Measurements from ENCODE around the gene BACE2. TPM values are rescaled to one million over a fixed set of nuclear protein-coding genes. Genes with fewer than 3 reads are reported as not detected.
"Not testable (repeated sequence)": the region's sequence is repeated elsewhere in the genome, so short reads cannot be mapped to it uniquely, and the experiment has no call there.

Gene BACE2
- total RNA-seq, 2 donors from 2014 or later, result 1.1 TPM

- H3K36me3 Mint-ChIP-seq (ENCODE audit: insufficient read depth in 2 of 2); H3K27me3 Mint-ChIP-seq (ENCODE audit: low read depth); H3K9me3 Mint-ChIP-seq; ATAC-seq (replicated peaks in 1 of 2); DNase-seq; H3K4me3 Mint-ChIP-seq; H3K4me1 Mint-ChIP-seq (ENCODE audit: low read depth); H3K27ac Mint-ChIP-seq: not testable (repeated sequence)
Measured at GRCh38 chr21:41198647-41199046, 30.7 kb downstream of the BACE2 start.

DNA sequence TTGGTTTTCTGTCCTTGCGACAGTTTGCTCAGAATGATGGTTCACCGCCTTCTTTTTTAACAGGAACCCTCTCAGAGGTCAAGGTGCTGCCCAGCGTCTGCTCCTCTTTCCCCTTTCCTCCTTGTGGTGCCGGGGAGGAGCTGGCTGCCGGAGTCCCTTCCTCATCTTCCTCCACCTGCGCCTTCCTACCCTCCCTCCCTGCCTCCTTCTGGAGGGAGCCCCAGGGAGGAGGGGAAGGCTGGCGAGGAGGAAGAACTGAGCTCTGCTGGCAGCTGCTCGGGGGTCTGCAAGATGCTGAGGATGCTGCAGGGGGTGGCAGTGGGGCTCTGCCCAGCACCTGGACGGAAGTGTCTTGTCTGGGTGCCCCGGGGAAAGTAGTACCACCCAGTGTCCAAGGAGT is 31.2 kb downstream of the BACE2 start:
- no peak overlapping the region for H3K4me3 Mint-ChIP-seq
- no peaks in the 10 kb centered on the region for H3K4me1 Mint-ChIP-seq (ENCODE audit: low read depth)
- DNase-seq (no peak), ATAC-seq (replicated peaks in 1 of 2) (no peak)
- no peaks in the 10 kb centered on the region for H3K27me3 Mint-ChIP-seq (ENCODE audit: low read depth)
- no peak overlapping the region for H3K27ac Mint-ChIP-seq
- no peaks in the 10 kb centered on the region for H3K36me3 Mint-ChIP-seq (ENCODE audit: insufficient read depth in 2 of 2)
- H3K9me3 Mint-ChIP-seq, result no peaks in the 10 kb centered on the region

DNA sequence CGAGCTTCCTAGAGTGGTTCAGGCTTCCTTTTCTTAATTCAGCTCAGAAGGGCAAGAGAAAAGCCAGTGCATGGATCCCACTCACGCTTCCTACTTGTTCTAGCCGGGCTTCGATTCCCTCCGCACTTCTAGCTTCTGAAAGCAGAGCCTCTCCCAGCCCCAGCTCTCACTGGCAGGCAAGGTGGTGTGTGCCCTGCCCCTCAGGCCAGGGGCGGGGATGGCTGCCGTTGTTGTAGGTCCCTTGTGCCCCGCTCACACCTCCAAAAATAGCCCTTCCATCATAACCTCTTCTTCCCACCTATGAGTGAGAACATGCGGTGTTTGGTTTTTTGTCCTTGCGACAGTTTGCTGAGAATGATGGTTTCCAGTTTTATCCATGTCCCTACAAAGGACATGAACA is 31.6 kb downstream of the BACE2 start:
- no peaks in the 10 kb centered on the region for H3K36me3 Mint-ChIP-seq (ENCODE audit: insufficient read depth in 2 of 2)
- H3K4me1 Mint-ChIP-seq (ENCODE audit: low read depth), result no peaks in the 10 kb centered on the region
- no peak overlapping the region for H3K27ac Mint-ChIP-seq
- ATAC-seq (replicated peaks in 1 of 2) (no peak), DNase-seq (no peak)
- H3K9me3 Mint-ChIP-seq, result no peaks in the 10 kb centered on the region
- H3K27me3 Mint-ChIP-seq (ENCODE audit: low read depth), result no peaks in the 10 kb centered on the region
- H3K4me3 Mint-ChIP-seq, result no peak overlapping the region

DNA sequence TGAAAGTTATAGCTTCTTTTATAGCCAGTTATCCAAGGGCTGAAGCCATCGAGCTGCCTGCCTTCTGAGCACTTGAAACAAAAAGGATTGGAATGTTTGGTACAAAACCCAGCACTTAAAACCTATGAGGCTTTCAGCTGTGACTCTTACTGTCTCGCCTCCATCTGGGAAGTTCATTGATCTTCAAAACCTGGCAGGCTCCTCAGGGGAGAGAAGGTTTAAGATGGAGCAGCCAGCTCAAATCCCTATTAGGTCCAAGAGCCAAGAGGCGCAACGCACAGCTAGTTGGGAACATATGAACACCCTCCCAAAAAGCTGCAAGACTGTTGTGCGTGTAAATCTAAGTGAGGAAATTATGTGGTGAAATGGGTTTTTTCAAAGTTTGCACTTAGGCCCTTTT is 33.4 kb downstream of the BACE2 start:
- Mint-ChIP-seq H3K4me1 (ENCODE audit: low read depth) (no peaks in the 10 kb centered on the region), H3K4me3 (no peak overlapping the region), H3K27me3 (ENCODE audit: low read depth) (no peaks in the 10 kb centered on the region), H3K36me3 (ENCODE audit: insufficient read depth in 2 of 2) (no peaks in the 10 kb centered on the region), H3K27ac (no peak overlapping the region), H3K9me3 (no peaks in the 10 kb centered on the region)
- ATAC-seq (replicated peaks in 1 of 2) (no peak), DNase-seq (no peak)

DNA sequence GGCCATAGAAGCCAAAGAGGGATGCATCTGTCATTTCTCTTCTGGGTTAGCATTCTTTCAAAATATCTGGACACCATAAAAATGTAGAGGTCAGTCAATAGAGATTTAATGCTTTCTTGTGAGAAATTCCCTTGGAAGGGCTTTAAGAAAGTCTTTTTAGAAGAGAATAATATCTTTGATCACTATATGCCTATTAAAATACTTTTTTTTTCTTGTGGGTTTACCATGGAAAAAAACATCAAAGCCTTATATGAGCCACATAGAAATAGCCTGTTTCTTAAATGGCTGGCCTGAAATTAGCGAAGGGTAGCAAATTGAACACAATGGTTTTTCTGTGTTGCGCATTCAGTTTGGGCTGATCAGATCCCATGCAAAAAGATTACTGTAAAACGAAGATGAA is 36.8 kb downstream of the BACE2 start:
- no peaks in the 10 kb centered on the region for H3K4me1 Mint-ChIP-seq (ENCODE audit: low read depth)
- no peak for DNase-seq
- no peaks in the 10 kb centered on the region for H3K9me3 Mint-ChIP-seq
- no peak for ATAC-seq (replicated peaks in 1 of 2)
- H3K36me3 Mint-ChIP-seq (ENCODE audit: insufficient read depth in 2 of 2), result no peaks in the 10 kb centered on the region
- no peak overlapping the region for H3K27ac Mint-ChIP-seq
- no peak overlapping the region for H3K4me3 Mint-ChIP-seq
- H3K27me3 Mint-ChIP-seq (ENCODE audit: low read depth), result no peaks in the 10 kb centered on the region

DNA sequence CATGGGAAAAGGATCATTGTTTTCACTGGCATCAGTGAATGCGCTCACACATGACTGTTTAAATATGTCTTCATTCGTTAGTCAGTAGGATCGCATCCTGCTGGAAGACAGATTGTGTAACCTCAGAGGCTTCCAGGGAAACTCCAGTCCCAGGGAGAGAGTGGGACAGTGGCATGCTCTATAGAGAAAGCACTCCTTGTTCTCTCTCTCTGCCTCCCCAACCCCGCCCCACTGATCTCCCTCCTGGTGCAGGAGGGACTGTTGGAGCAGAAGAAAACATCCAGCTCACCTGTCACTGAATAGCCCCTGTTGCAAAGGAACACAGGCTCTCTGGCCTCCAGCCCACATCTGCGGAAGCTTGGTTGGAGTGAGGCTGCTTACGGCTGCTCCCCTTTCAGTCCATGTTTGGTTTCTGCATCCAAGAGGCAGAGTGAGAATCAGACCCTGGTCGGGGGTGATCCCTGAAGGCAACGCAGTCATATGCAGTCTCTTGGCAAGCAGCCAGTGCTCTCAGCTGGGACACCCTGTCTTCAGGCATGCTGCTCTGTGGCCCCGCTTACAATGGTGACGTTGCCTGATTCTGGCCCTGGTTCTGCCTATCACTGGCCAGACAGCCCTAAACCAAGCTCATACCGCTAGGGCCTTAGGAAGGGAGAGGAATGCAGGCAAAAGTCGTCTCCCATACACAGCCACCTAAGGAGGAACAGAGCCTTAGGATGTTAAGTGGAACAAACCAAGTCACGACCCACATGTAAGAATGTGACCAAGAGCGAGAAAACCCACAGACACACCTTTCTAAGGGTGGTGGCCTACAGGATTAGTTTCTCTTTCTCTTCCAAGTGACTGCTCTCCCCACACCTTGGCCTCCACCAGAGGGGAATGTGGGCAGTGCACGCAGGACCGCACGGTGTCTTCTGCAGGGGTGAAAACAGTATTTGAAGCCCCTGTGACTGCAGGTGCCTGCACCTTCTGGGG is 39.7 kb downstream of the BACE2 start:
- Mint-ChIP-seq H3K36me3 (ENCODE audit: insufficient read depth in 2 of 2) (no peaks in the 10 kb centered on the region), H3K27me3 (ENCODE audit: low read depth) (peaks cover under 1% of the 10 kb centered on the region), H3K4me3 (no peak overlapping the region), H3K9me3 (no peaks in the 10 kb centered on the region), H3K27ac (no peak overlapping the region), H3K4me1 (ENCODE audit: low read depth) (no peaks in the 10 kb centered on the region)
- no peak for ATAC-seq (replicated peaks in 1 of 2)
- DNase-seq, result no peak

DNA sequence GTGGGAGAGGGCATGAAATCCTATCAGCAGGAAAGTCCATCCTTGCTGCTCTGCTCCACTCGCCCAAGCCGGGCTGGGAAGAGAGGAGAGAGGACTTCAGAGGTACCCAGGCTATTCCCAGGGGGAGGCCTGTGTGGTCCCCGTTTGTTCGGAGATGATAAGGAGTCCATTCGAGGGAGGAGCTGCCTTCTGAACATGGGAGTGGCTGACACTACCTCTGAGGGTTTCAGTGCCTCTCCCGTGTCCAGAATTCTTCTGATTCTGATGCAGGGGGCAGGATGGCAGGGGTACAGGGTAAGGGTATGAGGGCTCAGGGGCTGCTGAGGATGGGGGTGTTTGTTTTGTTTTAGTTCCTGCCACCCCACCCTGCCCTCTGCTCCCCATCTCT is 40.4 kb downstream of the BACE2 start:
- Mint-ChIP-seq H3K36me3 (ENCODE audit: insufficient read depth in 2 of 2) (no peaks in the 10 kb centered on the region), H3K27me3 (ENCODE audit: low read depth) (peaks cover 7% of the 10 kb centered on the region), H3K4me3 (no peak overlapping the region), H3K4me1 (ENCODE audit: low read depth) (no peaks in the 10 kb centered on the region), H3K9me3 (no peaks in the 10 kb centered on the region), H3K27ac (no peak overlapping the region)
- DNase-seq, result no peak
- ATAC-seq (replicated peaks in 1 of 2), result no peak

DNA sequence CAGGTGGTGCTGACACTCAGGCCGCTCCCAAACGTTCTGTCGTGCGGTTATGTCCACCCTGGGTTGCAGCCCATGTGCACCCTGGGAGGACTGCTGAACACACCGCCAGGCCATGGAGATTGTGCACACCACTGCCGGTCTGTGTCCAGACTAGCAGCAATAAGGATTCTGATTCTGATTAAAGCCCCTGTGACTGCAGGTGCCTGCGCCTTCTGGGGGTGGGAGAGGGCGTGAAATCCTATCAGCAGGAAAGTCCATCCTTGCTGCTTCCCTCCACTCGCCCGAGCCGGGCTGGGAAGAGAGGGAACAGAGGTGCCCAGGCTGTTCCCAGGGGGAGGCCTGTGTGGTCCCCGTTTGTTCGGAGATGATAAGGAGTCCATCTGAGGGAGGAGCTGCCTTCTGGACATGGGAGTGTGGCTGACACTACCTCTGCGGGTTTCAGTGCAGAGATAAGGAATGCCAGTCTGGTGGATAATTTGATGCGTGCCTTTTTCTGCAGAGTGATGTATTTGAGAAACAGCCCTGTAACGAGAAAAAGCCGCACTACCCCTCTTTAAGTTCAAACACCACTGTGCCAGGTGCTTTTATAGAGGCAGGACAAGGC is 41.2 kb downstream of the BACE2 start:
- peaks cover 7% of the 10 kb centered on the region for H3K27me3 Mint-ChIP-seq (ENCODE audit: low read depth)
- no peaks in the 10 kb centered on the region for H3K36me3 Mint-ChIP-seq (ENCODE audit: insufficient read depth in 2 of 2)
- H3K4me3 Mint-ChIP-seq, result no peak overlapping the region
- no peaks in the 10 kb centered on the region for H3K9me3 Mint-ChIP-seq
- no peak for ATAC-seq (replicated peaks in 1 of 2)
- H3K27ac Mint-ChIP-seq, result no peak overlapping the region
- H3K4me1 Mint-ChIP-seq (ENCODE audit: low read depth), result no peaks in the 10 kb centered on the region
- DNase-seq, result no peak

- no peak overlapping the region for H3K27ac Mint-ChIP-seq
- DNase-seq, result no peak
Measured at GRCh38 chr21:41210426-41211059, 42.6 kb downstream of the BACE2 start.

DNA sequence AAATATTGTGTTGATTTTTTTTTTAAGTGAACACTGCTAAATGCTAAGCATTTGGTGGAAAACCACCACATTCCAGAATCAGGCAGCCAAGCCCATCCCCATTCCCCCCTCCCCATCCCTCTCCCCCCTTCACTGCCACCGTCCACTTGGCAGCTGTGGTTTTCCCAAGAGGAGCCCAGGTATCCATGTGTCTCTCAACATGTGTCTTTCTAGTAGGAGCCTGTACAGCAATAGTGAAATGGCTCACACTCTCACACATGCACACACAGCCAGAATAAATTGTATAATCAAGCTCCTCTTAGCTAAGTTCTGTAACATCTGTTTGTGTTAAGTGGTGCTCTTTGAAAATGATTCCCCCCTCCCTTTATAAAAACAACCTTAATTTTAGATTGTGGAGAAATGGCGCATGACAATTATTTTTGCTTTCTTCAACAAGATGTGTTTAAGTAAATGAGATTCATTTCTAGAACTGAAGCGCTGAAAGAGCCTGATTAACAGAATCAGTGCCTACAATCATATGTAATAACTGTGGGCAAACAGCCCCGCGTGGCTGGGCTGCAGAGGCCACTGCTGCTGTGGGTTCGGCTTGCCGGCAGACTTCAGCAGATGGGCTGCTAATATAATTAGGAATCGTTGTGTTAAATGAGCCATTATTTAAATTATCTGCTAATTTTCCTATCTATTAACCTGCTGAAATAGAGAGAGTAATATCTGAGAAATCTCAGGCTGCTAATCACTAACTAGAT is 43.3 kb downstream of the BACE2 start:
- no peaks in the 10 kb centered on the region for H3K9me3 Mint-ChIP-seq
- H3K27ac Mint-ChIP-seq, result no peak overlapping the region

More at GRCh38 chr21:41210426-41211059, 42.6 kb downstream of the BACE2 start:
- H3K36me3 Mint-ChIP-seq (ENCODE audit: insufficient read depth in 2 of 2), result no peaks in the 10 kb centered on the region
- H3K9me3 Mint-ChIP-seq, result no peaks in the 10 kb centered on the region
- ATAC-seq (replicated peaks in 1 of 2), result no peak
- H3K4me3 Mint-ChIP-seq, result no peak overlapping the region
- H3K27me3 Mint-ChIP-seq (ENCODE audit: low read depth), result peaks cover 19% of the 10 kb centered on the region
- no peaks in the 10 kb centered on the region for H3K4me1 Mint-ChIP-seq (ENCODE audit: low read depth)

DNA sequence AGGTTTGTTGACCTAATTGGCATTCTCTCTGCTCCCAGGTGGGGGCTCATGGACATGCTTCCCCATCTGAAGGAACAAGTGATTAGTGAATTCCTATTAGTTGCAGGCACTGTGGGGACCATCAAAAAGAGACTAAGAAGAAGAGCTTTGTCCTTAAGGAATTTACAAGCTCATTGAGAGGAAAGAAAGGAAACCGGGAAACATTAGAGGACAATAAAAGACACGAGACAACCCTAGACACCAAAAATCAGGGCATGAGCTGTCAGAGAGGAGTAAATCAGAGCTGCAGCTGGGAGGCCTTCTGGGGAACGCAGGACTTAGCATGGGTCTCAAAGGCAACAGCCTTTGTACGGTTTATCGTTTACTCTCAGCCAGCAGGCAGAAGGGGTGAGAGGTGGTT is 45.1 kb downstream of the BACE2 start:
- no peak overlapping the region for H3K4me3 Mint-ChIP-seq
- no peak for ATAC-seq (replicated peaks in 1 of 2)
- DNase-seq, result no peak
- H3K36me3 Mint-ChIP-seq (ENCODE audit: insufficient read depth in 2 of 2), result no peaks in the 10 kb centered on the region
- H3K9me3 Mint-ChIP-seq, result no peaks in the 10 kb centered on the region
- peaks cover 28% of the 10 kb centered on the region for H3K27me3 Mint-ChIP-seq (ENCODE audit: low read depth)
- no peak overlapping the region for H3K27ac Mint-ChIP-seq
- H3K4me1 Mint-ChIP-seq (ENCODE audit: low read depth), result no peaks in the 10 kb centered on the region

More for the DNA sequence above, 43.3 kb downstream of the BACE2 start:
- Mint-ChIP-seq H3K27me3 (ENCODE audit: low read depth) (peaks cover 25% of the 10 kb centered on the region), H3K4me3 (no peak overlapping the region), H3K4me1 (ENCODE audit: low read depth) (no peaks in the 10 kb centered on the region), H3K36me3 (ENCODE audit: insufficient read depth in 2 of 2) (no peaks in the 10 kb centered on the region)
- no peak for DNase-seq
- ATAC-seq (replicated peaks in 1 of 2), result no peak

GRCh38 chr21:41215856-41216408 is 48.0 kb downstream of the BACE2 start:
- Mint-ChIP-seq H3K36me3 (ENCODE audit: insufficient read depth in 2 of 2) (no peaks in the 10 kb centered on the region), H3K4me1 (ENCODE audit: low read depth) (no peaks in the 10 kb centered on the region), H3K27ac (no peak overlapping the region)

More at GRCh38 chr21:41215856-41216408, 48.0 kb downstream of the BACE2 start:
- no peak overlapping the region for H3K4me3 Mint-ChIP-seq
- ATAC-seq (replicated peaks in 1 of 2) (no peak), DNase-seq (no peak)
- H3K9me3 Mint-ChIP-seq, result no peaks in the 10 kb centered on the region
- peaks cover 28% of the 10 kb centered on the region for H3K27me3 Mint-ChIP-seq (ENCODE audit: low read depth)

Data from activated T-cell treated with anti-CD3 and anti-CD28 coated beads, Interleukin-2, amount 50 U/mL, for 72 hours (primary cell).